Measurements from ENCODE around the gene KCNG2.

Gene KCNG2

DNA sequence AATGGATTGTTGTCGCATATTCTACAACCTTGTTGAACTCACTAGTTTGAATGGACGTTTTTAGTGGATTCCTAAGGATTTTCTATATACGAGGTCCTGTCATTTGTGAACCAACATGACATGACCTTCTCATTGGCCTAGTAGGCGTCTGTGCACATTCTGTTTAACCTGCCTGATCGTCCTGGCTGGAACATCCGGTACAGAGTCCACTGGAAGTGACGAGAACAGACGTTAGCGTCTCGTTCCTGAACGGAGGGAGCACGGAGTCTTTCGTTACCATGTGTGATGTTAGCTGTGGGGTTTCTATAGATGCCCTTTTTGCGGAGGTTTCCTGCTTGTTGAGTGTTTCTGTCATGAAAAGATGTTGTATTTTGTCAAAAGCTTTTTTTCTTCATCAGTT lies 91.8 kb downstream of the KCNG2 start:
- no peak for DNase-seq

DNA sequence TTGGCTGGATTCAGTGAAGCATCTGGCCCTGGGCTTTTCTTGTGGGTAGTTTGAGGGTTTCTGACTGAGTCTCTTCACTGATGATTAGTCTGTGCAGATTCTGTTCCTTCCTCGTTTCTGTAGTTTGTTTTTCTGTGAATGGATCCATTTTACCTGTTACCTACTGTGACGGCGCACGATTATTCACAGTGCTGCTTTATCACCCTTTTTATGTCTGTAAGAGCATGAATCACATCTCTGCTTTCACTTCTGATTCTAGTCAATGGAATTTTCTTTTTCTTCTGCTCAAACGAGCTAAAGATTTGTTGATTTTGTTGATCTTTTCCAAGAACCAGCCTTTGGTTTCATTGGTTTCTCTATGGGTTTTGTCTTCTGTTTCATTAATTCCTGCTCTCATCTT lies 92.9 kb downstream of the KCNG2 start:
- no peak for DNase-seq

DNA sequence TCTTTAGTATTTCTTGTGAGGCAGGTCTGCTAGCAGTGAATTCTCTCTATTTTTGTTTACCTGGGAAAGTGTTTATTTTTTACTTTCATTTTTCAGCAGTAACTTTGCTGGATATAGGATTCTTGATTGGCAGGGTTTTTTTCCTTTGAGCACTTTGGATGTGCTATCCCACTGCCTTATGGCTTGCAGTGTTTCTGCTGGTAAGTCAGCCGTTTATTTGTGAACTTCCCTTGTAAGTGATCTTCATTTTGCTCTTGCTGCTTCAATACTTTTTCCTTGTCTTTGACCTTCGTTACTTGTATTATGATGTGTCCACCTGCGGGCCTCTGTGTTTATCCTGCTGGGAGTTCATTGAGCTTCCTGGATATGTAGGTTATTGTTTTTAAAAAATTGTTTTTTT lies 99.0 kb downstream of the KCNG2 start:
- DNase-seq, result no peak

- no peak for DNase-seq
These were observed 100.3 kb downstream of the KCNG2 start for GRCh38 chr18:79897940-79898625.

DNA sequence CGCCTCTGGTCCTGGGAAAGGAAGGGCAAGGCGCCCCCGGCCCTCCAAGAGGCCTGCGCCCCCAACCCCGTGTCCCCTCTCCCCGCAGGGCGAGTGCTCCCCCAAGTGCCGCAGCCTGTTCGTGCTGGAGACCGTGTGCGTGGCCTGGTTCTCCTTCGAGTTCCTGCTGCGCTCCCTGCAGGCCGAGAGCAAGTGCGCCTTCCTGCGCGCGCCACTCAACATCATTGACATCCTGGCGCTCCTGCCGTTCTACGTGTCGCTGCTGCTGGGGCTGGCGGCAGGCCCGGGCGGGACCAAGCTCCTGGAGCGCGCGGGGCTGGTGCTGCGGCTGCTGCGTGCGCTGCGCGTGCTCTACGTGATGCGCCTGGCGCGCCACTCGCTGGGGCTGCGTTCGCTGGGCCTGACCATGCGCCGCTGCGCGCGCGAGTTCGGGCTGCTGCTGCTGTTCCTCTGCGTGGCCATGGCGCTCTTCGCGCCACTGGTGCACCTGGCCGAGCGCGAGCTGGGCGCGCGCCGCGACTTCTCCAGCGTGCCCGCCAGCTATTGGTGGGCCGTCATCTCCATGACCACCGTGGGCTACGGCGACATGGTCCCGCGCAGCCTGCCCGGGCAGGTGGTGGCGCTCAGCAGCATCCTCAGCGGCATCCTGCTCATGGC lies 101.3 kb downstream of the KCNG2 start:
- no peak for DNase-seq

GRCh38 chr18:79899609-79900445 lies 102.1 kb downstream of the KCNG2 start:
- DNase-seq, result no peak

GRCh38 chr18:79900610-79901570 lies 103.2 kb downstream of the KCNG2 start:
- DNase-seq, result no peak

- no peak for DNase-seq
These were observed 103.9 kb downstream of the KCNG2 start for GRCh38 chr18:79901665-79902064.

DNA sequence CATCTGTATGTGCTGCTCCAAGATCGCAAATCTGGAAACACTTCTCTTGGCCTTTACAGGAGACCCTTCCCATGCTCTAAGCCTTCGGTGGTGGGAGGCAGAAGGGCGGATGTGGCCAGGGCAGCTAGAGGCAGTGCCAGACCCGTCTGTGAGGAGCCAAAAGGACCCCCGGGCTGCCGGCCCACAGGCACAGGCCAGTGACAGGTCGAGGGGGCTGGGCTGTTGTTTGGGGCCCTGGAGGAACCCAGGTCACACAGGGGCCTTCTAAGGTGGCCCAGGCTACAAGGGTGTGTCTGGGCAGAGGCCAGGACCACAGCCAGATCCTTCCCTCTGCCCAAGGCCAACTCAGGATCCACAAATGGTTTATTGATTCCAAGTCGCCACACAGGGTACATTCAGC lies 104.3 kb downstream of the KCNG2 start:
- no peak for DNase-seq

DNA sequence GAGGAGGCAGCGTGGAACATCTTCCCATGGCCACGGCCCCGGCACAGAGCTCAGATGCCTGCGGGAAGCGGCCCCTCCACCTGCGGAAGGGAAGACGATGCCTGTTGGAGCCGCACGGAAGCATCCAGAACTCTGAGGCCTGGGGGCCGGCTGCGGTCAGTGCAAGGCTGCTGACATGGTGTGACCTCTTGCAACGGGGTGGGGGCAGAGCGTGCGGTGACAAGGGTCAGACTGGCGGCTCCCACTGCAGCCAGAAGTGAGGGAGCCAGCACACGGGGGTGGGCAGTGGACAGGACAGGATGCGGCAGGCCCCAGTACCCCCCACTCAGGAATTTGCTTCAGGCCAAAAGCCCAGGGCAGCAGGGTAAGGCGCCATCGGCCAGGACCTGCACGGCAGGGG lies 104.9 kb downstream of the KCNG2 start:
- DNase-seq, result no peak

DNA sequence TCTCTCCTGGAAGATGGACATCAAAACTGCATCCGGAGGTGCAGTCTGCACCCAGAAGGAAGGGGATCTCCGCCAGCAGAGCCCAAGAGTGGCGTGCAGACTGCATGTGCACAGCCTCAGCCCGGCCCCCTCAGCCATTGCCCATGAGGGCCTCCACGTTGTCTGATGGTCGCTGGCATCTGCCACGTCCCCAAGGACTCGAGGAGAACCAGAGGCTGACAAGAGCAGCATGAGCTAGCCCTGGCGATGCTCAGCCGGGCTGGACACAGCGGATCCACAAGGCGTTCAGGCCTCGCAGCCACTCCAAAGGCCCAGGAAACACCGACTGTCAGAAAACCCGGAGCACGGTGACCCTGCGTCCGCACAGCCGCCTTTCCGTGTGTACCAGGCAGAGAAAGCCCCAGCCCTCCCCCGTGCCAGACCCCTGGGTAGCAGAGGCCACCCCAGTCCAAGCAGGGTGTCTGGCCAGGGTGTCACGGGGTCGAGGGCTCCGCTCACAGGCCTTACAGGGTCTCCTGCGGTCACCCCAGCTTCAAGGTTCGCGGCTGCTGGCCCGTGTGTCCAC lies 105.4 kb downstream of the KCNG2 start:
- DNase-seq, result no peak

DNA sequence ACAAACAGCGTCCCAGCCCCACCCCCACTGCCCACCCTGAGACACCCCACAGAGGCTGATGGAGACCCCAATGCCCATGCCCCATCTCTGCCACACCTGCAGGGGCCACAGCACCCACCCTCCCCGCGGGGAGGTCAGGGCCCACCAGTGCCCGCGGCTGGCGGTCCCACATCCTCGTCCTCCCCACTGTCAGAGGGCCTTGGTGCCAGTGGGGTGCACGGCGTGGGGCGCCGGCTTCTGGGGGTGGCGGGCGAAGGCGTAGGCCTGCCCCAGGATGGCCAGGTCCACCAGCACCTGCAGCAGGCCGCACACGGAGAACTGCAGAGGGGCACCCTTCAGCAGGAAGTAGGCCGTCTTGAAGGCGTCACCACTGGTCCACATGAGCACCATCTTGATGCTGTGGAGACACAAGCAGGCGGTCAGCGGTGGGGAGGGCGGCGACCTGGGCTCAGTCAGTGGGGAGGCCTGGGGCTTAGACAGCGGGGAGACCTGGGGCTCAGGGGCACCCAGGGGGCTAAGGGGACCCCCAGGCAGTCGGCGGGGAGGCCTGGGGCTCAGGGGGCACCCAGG lies 106.1 kb downstream of the KCNG2 start:
- no peak for DNase-seq

DNA sequence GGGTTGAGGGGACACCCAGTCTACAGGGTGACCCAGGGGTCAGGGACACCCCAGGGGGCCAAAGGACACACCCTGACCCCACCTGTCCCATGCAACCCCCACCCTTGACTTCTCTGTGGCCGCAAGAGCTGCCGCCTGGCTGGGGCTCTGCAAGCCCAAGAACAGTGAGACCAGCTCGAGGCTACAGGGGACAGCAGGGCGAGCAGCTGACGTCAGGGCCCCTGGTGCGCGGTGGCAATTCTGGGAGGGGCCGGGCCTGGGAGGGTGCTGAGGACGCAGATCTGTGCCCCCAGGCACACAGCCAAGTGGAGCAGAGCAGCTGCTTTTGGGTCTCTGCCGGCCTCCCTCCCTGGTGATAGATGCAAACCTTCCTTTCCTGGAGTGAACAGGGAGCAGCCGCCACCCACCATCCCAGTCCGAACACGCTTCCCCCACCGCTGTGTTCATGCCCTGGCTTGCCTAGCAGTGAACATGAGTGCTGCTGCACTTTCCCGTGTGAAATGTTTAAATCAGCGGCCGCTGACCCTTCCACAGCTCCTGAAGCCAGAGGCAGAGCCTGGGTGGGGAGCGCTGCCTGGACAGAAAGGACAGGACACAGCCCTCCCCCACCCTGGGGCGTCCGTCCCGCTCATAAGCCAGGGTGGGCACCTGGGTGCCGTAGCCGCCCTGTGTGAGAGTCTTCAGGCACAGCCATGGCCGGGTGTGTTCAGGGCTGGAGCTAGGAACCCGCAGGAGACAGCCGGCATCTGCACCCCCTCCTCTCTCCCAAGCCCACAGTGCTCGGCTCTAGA lies 106.8 kb downstream of the KCNG2 start:
- no peak for DNase-seq

- no peak for DNase-seq
These were observed 107.7 kb downstream of the KCNG2 start for GRCh38 chr18:79905389-79905911.

- no peak for DNase-seq
These were observed 108.3 kb downstream of the KCNG2 start for GRCh38 chr18:79905993-79906392.

DNA sequence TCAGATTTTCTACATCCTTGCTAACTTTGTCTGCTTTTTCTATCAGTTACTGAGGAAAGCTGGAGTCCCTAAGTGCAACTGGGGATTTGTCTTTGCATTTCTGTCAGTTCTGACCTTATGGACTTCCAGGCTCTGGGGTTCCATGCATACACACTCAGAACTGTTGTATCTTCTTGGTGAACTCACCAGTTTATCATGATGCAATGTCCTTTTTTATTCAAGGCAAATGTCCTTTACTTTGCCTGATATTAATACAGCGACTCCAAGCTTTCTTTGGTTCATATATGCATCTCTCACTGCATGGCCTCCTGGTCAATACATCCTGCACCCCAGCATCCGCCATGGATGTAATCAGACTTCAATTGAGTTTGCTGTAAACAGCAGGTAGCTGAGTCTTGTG lies 109.0 kb downstream of the KCNG2 start:
- no peak for DNase-seq

- DNase-seq, result no peak
These were observed 113.0 kb downstream of the KCNG2 start for GRCh38 chr18:79910563-79911343.

- no peak for DNase-seq
These were observed 113.9 kb downstream of the KCNG2 start for GRCh38 chr18:79911344-79912270.

GRCh38 chr18:79912409-79912991 lies 114.8 kb downstream of the KCNG2 start:
- no peak for DNase-seq
